Prostate gland (tissue), 2 donors: ENCODE measurements around the gene JAKMIP1.

Experiments used
- POLR2A ChIP-seq: fragments of 450-650 bp; IDR thresholded peaks from one replicate; pipeline ENCODE4 v1.6.1; 2016; ENCODE audit warnings: antibody characterized with exemption, mild to moderate bottlenecking
- POLR2AphosphoS5 ChIP-seq: sonication (generic); formaldehyde crosslinking; IDR thresholded peaks from one replicate; pipeline ENCODE4 v1.6.1; 2017; ENCODE audit warnings: antibody characterized with exemption
- TF ChIP-seq, protein P1 (sequence below), 4 experiments: fragments of 200-600 bp in 2 of 4; fragments of 450-650 bp in 2 of 4; sonication (generic) in 2 of 4; IDR thresholded peaks; 1 replicate in 3 of 4; 2 replicates in 1 of 4; pipeline ENCODE4 v1.5.1; 2016 to 2019; ENCODE audit warnings: antibody characterized with exemption in 4 of 4, mild to moderate bottlenecking in 2 of 4, moderate library complexity in 2 of 4

DNA sequence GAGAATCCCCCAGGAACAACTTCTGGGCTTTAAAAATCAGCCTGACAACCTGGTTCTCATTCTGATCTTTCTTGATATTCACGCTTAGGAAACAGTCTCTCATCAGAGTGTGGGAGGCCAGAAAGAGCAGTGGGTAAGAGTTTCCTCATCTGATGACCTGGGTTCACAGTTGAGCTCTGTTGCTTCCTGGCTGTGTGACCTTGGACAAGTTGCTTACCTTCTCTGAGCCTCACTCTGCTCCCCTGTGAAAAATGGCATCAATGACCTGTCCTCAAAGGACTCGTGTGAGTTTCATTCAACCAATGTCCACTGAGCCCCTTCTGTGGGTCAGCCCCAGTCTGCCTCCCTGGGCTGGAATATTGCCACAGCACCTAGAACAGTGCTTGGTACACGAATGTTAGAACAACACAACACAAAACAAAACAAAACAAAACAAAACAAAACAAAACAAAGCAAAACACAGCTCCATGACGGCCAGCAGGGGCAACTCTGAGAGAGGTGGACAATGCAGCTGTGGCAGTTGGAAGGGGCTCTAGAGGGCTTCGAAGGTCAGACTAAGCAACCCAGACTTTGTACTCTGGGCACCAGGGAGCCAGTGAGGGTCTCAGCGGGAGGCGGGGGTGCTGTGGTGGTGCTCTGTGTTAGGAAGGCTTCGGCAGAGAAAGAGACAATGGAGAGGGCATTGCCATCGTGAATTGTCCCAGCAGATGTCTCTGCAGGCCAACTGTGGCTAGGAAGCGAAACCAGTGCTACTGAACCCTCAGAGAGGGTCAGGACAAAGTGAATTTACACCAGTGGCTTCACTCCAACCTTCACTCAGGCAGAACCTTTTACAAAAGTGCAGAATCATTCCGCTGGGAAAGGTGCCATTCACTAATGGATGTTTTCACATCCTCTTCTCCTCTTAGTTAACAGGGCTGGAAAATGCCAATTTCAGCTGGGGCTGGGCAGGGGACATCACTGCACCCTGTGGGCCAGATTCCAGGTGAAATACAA is 167.8 kb downstream of the JAKMIP1 start:
- TF ChIP-seq, protein P1, sequence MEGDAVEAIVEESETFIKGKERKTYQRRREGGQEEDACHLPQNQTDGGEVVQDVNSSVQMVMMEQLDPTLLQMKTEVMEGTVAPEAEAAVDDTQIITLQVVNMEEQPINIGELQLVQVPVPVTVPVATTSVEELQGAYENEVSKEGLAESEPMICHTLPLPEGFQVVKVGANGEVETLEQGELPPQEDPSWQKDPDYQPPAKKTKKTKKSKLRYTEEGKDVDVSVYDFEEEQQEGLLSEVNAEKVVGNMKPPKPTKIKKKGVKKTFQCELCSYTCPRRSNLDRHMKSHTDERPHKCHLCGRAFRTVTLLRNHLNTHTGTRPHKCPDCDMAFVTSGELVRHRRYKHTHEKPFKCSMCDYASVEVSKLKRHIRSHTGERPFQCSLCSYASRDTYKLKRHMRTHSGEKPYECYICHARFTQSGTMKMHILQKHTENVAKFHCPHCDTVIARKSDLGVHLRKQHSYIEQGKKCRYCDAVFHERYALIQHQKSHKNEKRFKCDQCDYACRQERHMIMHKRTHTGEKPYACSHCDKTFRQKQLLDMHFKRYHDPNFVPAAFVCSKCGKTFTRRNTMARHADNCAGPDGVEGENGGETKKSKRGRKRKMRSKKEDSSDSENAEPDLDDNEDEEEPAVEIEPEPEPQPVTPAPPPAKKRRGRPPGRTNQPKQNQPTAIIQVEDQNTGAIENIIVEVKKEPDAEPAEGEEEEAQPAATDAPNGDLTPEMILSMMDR (IDR thresholded peaks at IDR 0.05): peak in 1 of 4 experiments; percentile 39
- TF ChIP-seq POLR2AphosphoS5 (peak; percentile 41), POLR2A (no peak)
